HEK293 (cell line): ENCODE data around the gene DDX54.
A peak's percentile ranks its signal among the peaks of the same experiment; 100 is the strongest.

Experiments
- CTCF ChIA-PET: fragments of 350-600 bp; formaldehyde crosslinking; extraction: SDS; loops from one replicate; lab custom pipeline; 2021; ENCODE audit warnings: antibody characterized with exemption; lab: Yijun Ruan, JAX
- POLR2A ChIA-PET: fragments of 300-600 bp; formaldehyde crosslinking; extraction: SDS; loops from one replicate; lab custom pipeline; 2020; ENCODE audit warnings: antibody characterized with exemption, inconsistent platforms; lab: Yijun Ruan, JAX
- H3K27ac ChIP-seq: fragments of 200-500 bp; sonication (Bioruptor generic); 2 replicates; pipeline ENCODE4 v1.5.1; 2014; ENCODE audit warnings: low read depth, low read length, control low read depth, inconsistent platforms; ENCODE audit errors: extremely low read depth
- H3K36me3 ChIP-seq, 2 experiments: fragments of 200-500 bp in 1 of 2; sonication (Bioruptor generic) in 1 of 2; 1 replicate in 1 of 2; 2 replicates in 1 of 2; pipeline ENCODE4 v1.5.1; 2014 to 2017; ENCODE audit warnings: inconsistent platforms in 2 of 2, low read length in 2 of 2; ENCODE audit not compliant: control insufficient read depth in 2 of 2, insufficient read depth in 1 of 2
- H3K4me1 ChIP-seq: fragments of 200-500 bp; sonication (Bioruptor generic); 2 replicates; pipeline ENCODE4 v1.5.1; 2014; ENCODE audit warnings: mild to moderate bottlenecking, low read length, inconsistent platforms; ENCODE audit not compliant: control insufficient read depth, insufficient read depth
- H3K4me3 ChIP-seq: 2 replicates; pipeline ENCODE4 v1.5.1; 2011; ENCODE audit warnings: low read depth, mild to moderate bottlenecking, control low read depth, low read length, moderate library complexity
- H3K9me3 ChIP-seq: fragments of 200-500 bp; sonication (Bioruptor generic); 2 replicates; pipeline ENCODE4 v1.5.1; 2014; ENCODE audit warnings: low read depth, low read length, inconsistent platforms; ENCODE audit not compliant: control insufficient read depth, insufficient read depth
- BCL11B ChIP-seq: fragments of 450-650 bp; formaldehyde crosslinking; IDR thresholded peaks from 2 replicates; pipeline ENCODE4 v1.5.1; 2016; ENCODE audit warnings: low read depth, missing biosample characterization, missing genetic modification characterization
- KLF10 ChIP-seq: fragments of 450-650 bp; IDR thresholded peaks from 2 replicates; pipeline ENCODE4 v1.5.1; 2018; ENCODE audit warnings: missing biosample characterization, mild to moderate bottlenecking, missing genetic modification characterization
- KLF16 ChIP-seq: fragments of 450-650 bp; formaldehyde crosslinking; IDR thresholded peaks from 2 replicates; pipeline ENCODE4 v1.5.1; 2017; ENCODE audit warnings: missing biosample characterization, missing genetic modification characterization
- KLF9 ChIP-seq: fragments of 450-650 bp; formaldehyde crosslinking; IDR thresholded peaks from 2 replicates; pipeline ENCODE4 v1.5.1; 2016; ENCODE audit warnings: missing biosample characterization, missing genetic modification characterization, low read depth
- PRDM6 ChIP-seq: fragments of 450-650 bp; formaldehyde crosslinking; IDR thresholded peaks from 2 replicates; pipeline ENCODE4 v1.5.1; 2017; ENCODE audit warnings: missing biosample characterization, missing genetic modification characterization
- SALL2 ChIP-seq: fragments of 450-650 bp; formaldehyde crosslinking; IDR thresholded peaks from 2 replicates; pipeline ENCODE4 v1.5.0; 2017; ENCODE audit warnings: missing biosample characterization, mild to moderate bottlenecking, missing genetic modification characterization, borderline replicate concordance
- SCRT2 ChIP-seq: fragments of 450-650 bp; formaldehyde crosslinking; IDR thresholded peaks from 2 replicates; pipeline ENCODE4 v1.5.1; 2016; ENCODE audit warnings: missing biosample characterization, missing genetic modification characterization
- SP7 ChIP-seq: fragments of 450-650 bp; formaldehyde crosslinking; IDR thresholded peaks from 2 replicates; pipeline ENCODE4 v1.5.1; 2016; ENCODE audit warnings: missing biosample characterization, missing genetic modification characterization
- ZBTB1 ChIP-seq: fragments of 450-650 bp; formaldehyde crosslinking; IDR thresholded peaks from 2 replicates; pipeline ENCODE4 v1.5.1; 2016; ENCODE audit warnings: missing biosample characterization, missing genetic modification characterization
- ZBTB17 ChIP-seq: fragments of 450-650 bp; formaldehyde crosslinking; IDR thresholded peaks from 2 replicates; pipeline ENCODE4 v1.5.1; 2016; ENCODE audit warnings: missing biosample characterization, missing genetic modification characterization
- ZBTB20 ChIP-seq: fragments of 450-650 bp; formaldehyde crosslinking; IDR thresholded peaks from 2 replicates; pipeline ENCODE4 v1.5.1; 2016; ENCODE audit warnings: missing biosample characterization, missing genetic modification characterization
- ZBTB21 ChIP-seq: fragments of 450-650 bp; formaldehyde crosslinking; IDR thresholded peaks from 2 replicates; pipeline ENCODE4 v1.5.1; 2017; ENCODE audit warnings: missing biosample characterization, missing genetic modification characterization
- ZBTB48 ChIP-seq: fragments of 450-650 bp; formaldehyde crosslinking; IDR thresholded peaks from 2 replicates; pipeline ENCODE4 v1.5.1; 2016; ENCODE audit warnings: missing biosample characterization, missing genetic modification characterization
- ZBTB7A ChIP-seq: fragments of 450-650 bp; formaldehyde crosslinking; IDR thresholded peaks from 2 replicates; pipeline ENCODE4 v1.5.1; 2016; ENCODE audit warnings: low read depth, missing biosample characterization, missing genetic modification characterization
- ZFHX2 ChIP-seq: fragments of 450-650 bp; formaldehyde crosslinking; conservative IDR thresholded peaks from 2 replicates; pipeline ENCODE4 v1.5.1; 2016; ENCODE audit warnings: missing biosample characterization, missing genetic modification characterization
- ZFP37 ChIP-seq: fragments of 450-650 bp; formaldehyde crosslinking; IDR thresholded peaks from 2 replicates; pipeline ENCODE4 v1.5.1; 2016; ENCODE audit warnings: missing biosample characterization, missing genetic modification characterization
- ZFP69B ChIP-seq: fragments of 450-650 bp; formaldehyde crosslinking; IDR thresholded peaks from 2 replicates; pipeline ENCODE4 v1.5.1; 2016; ENCODE audit warnings: missing biosample characterization, missing genetic modification characterization
- ZNF121 ChIP-seq: fragments of 450-650 bp; formaldehyde crosslinking; IDR thresholded peaks from 2 replicates; pipeline ENCODE4 v1.5.1; 2016; ENCODE audit warnings: missing biosample characterization, missing genetic modification characterization
- ZNF140 ChIP-seq: fragments of 450-650 bp; formaldehyde crosslinking; IDR thresholded peaks from 2 replicates; pipeline ENCODE4 v1.5.1; 2016; ENCODE audit warnings: missing biosample characterization, missing genetic modification characterization
- ZNF157 ChIP-seq: fragments of 450-650 bp; formaldehyde crosslinking; IDR thresholded peaks from 2 replicates; pipeline ENCODE4 v1.5.1; 2016; ENCODE audit warnings: missing biosample characterization, missing genetic modification characterization
- ZNF169 ChIP-seq: fragments of 450-650 bp; formaldehyde crosslinking; IDR thresholded peaks from 2 replicates; pipeline ENCODE4 v1.5.1; 2016; ENCODE audit warnings: missing biosample characterization, missing genetic modification characterization
- ZNF24 ChIP-seq: fragments of 450-650 bp; formaldehyde crosslinking; IDR thresholded peaks from 2 replicates; pipeline ENCODE4 v1.5.1; 2016; ENCODE audit warnings: missing biosample characterization, missing genetic modification characterization
- ZNF280D ChIP-seq: fragments of 450-650 bp; formaldehyde crosslinking; IDR thresholded peaks from 2 replicates; pipeline ENCODE4 v1.5.1; 2016; ENCODE audit warnings: missing biosample characterization, missing genetic modification characterization
- ZNF311 ChIP-seq: fragments of 450-650 bp; formaldehyde crosslinking; IDR thresholded peaks from 2 replicates; pipeline ENCODE4 v1.5.1; 2017; ENCODE audit warnings: missing biosample characterization, missing genetic modification characterization, borderline replicate concordance
- ZNF324 ChIP-seq: fragments of 450-650 bp; formaldehyde crosslinking; IDR thresholded peaks from 2 replicates; pipeline ENCODE4 v1.5.1; 2016; ENCODE audit warnings: missing biosample characterization, missing genetic modification characterization
- ZNF335 ChIP-seq: fragments of 450-650 bp; formaldehyde crosslinking; conservative IDR thresholded peaks from 2 replicates; pipeline ENCODE4 v1.5.1; 2016; ENCODE audit warnings: missing biosample characterization, missing genetic modification characterization
- ZNF341 ChIP-seq: fragments of 450-650 bp; formaldehyde crosslinking; IDR thresholded peaks from 2 replicates; pipeline ENCODE4; 2016; ENCODE audit warnings: low read depth, missing biosample characterization, missing genetic modification characterization
- ZNF501 ChIP-seq: fragments of 450-650 bp; formaldehyde crosslinking; IDR thresholded peaks from 2 replicates; pipeline ENCODE4 v1.5.1; 2016; ENCODE audit warnings: missing biosample characterization, missing genetic modification characterization
- ZNF571 ChIP-seq: fragments of 450-650 bp; formaldehyde crosslinking; IDR thresholded peaks from 2 replicates; pipeline ENCODE4 v1.5.0; 2017; ENCODE audit warnings: missing biosample characterization, missing genetic modification characterization
- ZNF610 ChIP-seq: fragments of 450-650 bp; formaldehyde crosslinking; IDR thresholded peaks from 2 replicates; pipeline ENCODE4 v1.5.1; 2016; ENCODE audit warnings: missing biosample characterization, missing genetic modification characterization, borderline replicate concordance
- ZNF624 ChIP-seq: fragments of 450-650 bp; formaldehyde crosslinking; IDR thresholded peaks from 2 replicates; pipeline ENCODE4 v1.5.1; 2017; ENCODE audit warnings: missing biosample characterization, missing genetic modification characterization
- ZNF654 ChIP-seq: fragments of 450-650 bp; formaldehyde crosslinking; IDR thresholded peaks from 2 replicates; pipeline ENCODE4 v1.5.1; 2016; ENCODE audit warnings: low read depth, missing biosample characterization, missing genetic modification characterization
- ZNF677 ChIP-seq: fragments of 450-650 bp; IDR thresholded peaks from 2 replicates; pipeline ENCODE4 v1.5.0; 2018; ENCODE audit warnings: missing biosample characterization, mild to moderate bottlenecking, missing genetic modification characterization, moderate library complexity
- ZNF701 ChIP-seq: fragments of 450-650 bp; formaldehyde crosslinking; IDR thresholded peaks from 2 replicates; pipeline ENCODE4 v1.5.1; 2016; ENCODE audit warnings: missing biosample characterization, missing genetic modification characterization
- ZNF830 ChIP-seq: fragments of 450-650 bp; IDR thresholded peaks from 2 replicates; pipeline ENCODE4 v1.5.0; 2018; ENCODE audit warnings: missing biosample characterization, missing genetic modification characterization, low read depth, mild to moderate bottlenecking, moderate library complexity
- ZNF837 ChIP-seq: fragments of 450-650 bp; formaldehyde crosslinking; IDR thresholded peaks from 2 replicates; pipeline ENCODE4 v1.5.1; 2016; ENCODE audit warnings: missing biosample characterization, missing genetic modification characterization

DDX54 gene

GRCh38 chr12:113185180-113186032 lies at the start of gene DDX54, which contains the start of gene RITA1:
Gene DDX54 (minus strand): TSS chr12:113185478. CDS start chr12:113185451, 27 bp downstream.
Gene RITA1 (plus strand): TSS chr12:113185721. CDS start chr12:113186747, 1,026 bp downstream.
- H3K4me3 ChIP-seq = peak within 1 kb of the TSS; percentile 99
- peaks cover 3% of the 10 kb centered on the region; the same call in 1 of the 2 replicates for H3K4me1 ChIP-seq
- POLR2A ChIA-PET = interaction anchor here (0.5 to 2.3 kb wide), 13 partner anchors 8 to 237 kb away, joined by 3 to 16 read pairs (median 5); partner anchors contain the start of genes SDSL, SLC8B1 and TPCN1
- CTCF ChIA-PET = interaction anchor here (0.7 to 1.8 kb wide), 3 partner anchors 12 to 38 kb away, joined by 3 to 9 read pairs (median 8); no protein-coding TSS in a partner anchor
- peaks cover 18 to 48% of the 10 kb centered on the region in 2 experiments; a peak in 2 of 3 replicates for H3K36me3 ChIP-seq
- H3K9me3 ChIP-seq = no peaks in the 10 kb centered on the region
- peak within 1 kb of the TSS; percentile 94 for H3K27ac ChIP-seq
- peak; percentile 100 for TF ChIP-seq ZBTB48 (tag by site-specific recombination)
- peak; percentile 87 for TF ChIP-seq ZBTB1 (tag by site-specific recombination)
- no peak for TF ChIP-seq ZNF169 (tag by site-specific recombination)
- peak; percentile 90; the same call in 1 of the 2 replicates for TF ChIP-seq ZNF121
- TF ChIP-seq ZNF677 (tag by site-specific recombination) = 0 out of 2 replicates have a peak, but pooled peaks have one; percentile 14
- TF ChIP-seq ZBTB20 (tag by site-specific recombination) = peak; percentile 99
- TF ChIP-seq ZFHX2 (tag by site-specific recombination) = peak; percentile 62
- TF ChIP-seq ZBTB21 (tag by site-specific recombination) = 0 out of 2 replicates have a peak, but pooled peaks have one; percentile 28
- TF ChIP-seq ZBTB7A (tag by site-specific recombination) = peak; percentile 57
- peak; percentile 83; the same call in 1 of the 2 replicates for TF ChIP-seq BCL11B
- 0 out of 2 replicates have a peak, but pooled peaks have one; percentile 48 for TF ChIP-seq ZNF24 (tag by site-specific recombination)
- TF ChIP-seq ZBTB17 (tag by site-specific recombination) = peak; percentile 86
- no peak for TF ChIP-seq ZNF280D (tag by site-specific recombination)
- peak; percentile 75 for TF ChIP-seq ZNF324 (tag by site-specific recombination)
- peak; percentile 83; the same call in 1 of the 2 replicates for TF ChIP-seq ZFP37 (tag by site-specific recombination)
- peak; percentile 98 for TF ChIP-seq ZNF501 (tag by site-specific recombination)
- no peak for TF ChIP-seq ZNF654 (tag by site-specific recombination)
- no peak for TF ChIP-seq ZNF830
- TF ChIP-seq ZNF701 (tag by site-specific recombination) = no peak
- peak; percentile 97 for TF ChIP-seq KLF16 (tag by site-specific recombination)
- no peak for TF ChIP-seq SALL2 (tag by site-specific recombination)
- TF ChIP-seq ZNF341 = peak; percentile 38
- 0 out of 2 replicates have a peak, but pooled peaks have one; percentile 35 for TF ChIP-seq ZNF837
- TF ChIP-seq ZNF311 (tag by site-specific recombination) = no peak
- peak; percentile 78 for TF ChIP-seq ZNF610 (tag by site-specific recombination)
- peak; percentile 85 for TF ChIP-seq SP7
- no peak for TF ChIP-seq ZNF140 (tag by site-specific recombination)
- TF ChIP-seq ZNF335 (tag by site-specific recombination) = peak; percentile 83
- peak; percentile 77; the same call in 1 of the 2 replicates for TF ChIP-seq ZFP69B
- no peak for TF ChIP-seq SCRT2 (tag by site-specific recombination)
- TF ChIP-seq PRDM6 (tag by site-specific recombination) = no peak
- peak; percentile 89 for TF ChIP-seq KLF10 (tag by site-specific recombination)
- no peak for TF ChIP-seq ZNF157
- TF ChIP-seq ZNF624 (tag by site-specific recombination) = no peak
- peak; percentile 99 for TF ChIP-seq KLF9
- TF ChIP-seq ZNF571 (tag by site-specific recombination) = no peak
